CD1c-positive myeloid dendritic cell (primary cell): ENCODE data around the gene SHC1.

Experiments
- DNase-seq: peaks from one replicate; pipeline ENCODE4 v3.0.0-alpha.2; 2016; ENCODE audit errors: extremely low spot score

Gene SHC1

GRCh38 chr1:154970631-154971340 lies at the start of gene SHC1:
Gene SHC1, minus strand, starts transcription at chr1:154970747. Its CDS starts 221 bp downstream, at chr1:154970526.
- DNase-seq = peak; percentile 58

DNA sequence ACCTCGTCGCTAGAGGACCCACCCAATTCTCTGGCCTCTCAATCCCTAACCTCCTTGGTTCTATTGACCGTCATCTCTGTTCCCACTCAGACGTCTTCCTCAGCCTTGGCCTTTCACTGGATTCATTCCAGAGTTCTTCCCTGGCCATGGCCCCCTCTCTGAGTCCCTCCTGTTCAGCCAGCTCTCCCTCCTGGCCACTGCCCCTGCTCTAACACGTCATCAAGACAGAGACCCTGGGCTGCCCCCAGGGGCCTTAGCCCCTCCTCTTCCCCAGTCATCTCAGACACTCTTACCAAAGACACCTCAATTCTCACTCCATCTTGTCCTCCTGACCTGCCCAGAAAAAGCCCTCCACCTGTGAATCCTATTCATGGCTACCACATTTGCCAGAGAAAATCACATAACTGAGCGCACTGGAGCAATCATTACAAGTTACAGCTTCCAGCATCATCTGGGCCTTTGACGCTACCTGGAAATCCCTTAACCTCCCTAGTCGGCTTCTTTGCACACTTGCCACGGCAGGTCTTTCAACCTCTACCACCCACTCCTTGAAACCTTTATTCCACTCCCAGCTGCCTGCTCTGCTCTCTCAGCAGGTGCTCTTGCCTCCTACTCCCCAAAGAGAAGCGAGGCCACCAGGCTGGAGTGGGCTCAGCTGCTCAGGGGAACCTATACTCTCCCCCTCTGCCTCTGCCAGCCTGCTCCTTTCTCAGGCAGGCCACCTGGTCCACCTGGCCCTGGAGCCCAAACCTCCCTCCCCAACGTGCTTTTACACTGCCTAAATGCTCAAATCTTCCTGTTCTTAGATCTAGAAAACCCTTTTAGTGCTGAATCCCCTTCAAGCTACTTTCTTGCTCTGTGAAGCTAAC lies 49.1 kb upstream of the SHC1 start:
- DNase-seq = no peak

- DNase-seq = peak; percentile 11
Observed at GRCh38 chr1:155018617-155019348, 48.2 kb upstream of the SHC1 start.

- DNase-seq = no peak
Observed at GRCh38 chr1:155017946-155018316, 47.4 kb upstream of the SHC1 start.

DNA sequence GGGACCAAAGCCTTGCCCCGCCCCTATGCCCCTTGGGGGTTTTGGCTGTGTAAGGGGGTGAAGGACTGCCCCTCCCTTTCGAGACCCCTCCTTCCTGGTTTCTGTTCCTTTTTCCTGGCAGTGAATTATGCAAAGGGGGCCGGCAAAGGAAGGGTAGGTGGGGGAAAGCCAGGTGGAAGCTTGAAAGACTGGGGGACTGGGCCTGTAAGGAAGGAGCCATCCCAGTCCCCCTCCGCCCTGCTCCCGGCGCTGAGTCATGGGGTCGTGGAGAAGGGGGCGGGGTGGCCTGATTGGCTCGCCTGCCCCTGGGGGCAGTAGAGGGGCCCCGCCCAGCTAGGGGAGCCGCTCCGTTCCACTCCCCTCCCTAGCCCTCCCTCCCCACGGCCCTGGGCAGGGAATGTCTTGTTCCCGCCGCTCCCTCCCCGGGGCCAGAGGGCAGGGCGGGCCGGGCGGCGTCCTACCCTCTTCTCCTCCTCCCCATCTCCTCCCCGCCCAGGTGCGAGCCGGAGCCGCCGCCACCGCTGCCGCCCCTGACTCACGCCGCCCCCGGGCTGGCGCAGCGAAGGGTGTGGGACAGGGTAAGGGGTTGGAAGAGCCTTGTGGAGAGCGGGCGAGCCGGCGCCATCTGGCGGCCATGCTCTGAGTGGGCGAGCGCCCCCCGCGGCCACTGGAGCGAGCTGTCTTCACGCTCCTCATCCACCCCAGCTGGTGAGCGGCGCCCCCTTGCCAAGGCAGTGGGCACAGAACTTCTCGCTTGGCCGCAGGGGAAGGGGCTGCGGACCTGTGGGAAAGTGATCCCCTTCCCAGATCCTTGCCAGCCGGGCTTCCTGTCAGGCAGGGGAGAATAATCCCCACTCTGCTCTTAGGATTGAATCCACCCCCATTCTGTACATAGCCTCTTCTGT lies 46.7 kb upstream of the SHC1 start:
- DNase-seq = peak; percentile 86

GRCh38 chr1:155016231-155016831 lies 45.8 kb upstream of the SHC1 start:
- no peak for DNase-seq

GRCh38 chr1:155015527-155016230 lies 45.1 kb upstream of the SHC1 start:
- no peak for DNase-seq

DNA sequence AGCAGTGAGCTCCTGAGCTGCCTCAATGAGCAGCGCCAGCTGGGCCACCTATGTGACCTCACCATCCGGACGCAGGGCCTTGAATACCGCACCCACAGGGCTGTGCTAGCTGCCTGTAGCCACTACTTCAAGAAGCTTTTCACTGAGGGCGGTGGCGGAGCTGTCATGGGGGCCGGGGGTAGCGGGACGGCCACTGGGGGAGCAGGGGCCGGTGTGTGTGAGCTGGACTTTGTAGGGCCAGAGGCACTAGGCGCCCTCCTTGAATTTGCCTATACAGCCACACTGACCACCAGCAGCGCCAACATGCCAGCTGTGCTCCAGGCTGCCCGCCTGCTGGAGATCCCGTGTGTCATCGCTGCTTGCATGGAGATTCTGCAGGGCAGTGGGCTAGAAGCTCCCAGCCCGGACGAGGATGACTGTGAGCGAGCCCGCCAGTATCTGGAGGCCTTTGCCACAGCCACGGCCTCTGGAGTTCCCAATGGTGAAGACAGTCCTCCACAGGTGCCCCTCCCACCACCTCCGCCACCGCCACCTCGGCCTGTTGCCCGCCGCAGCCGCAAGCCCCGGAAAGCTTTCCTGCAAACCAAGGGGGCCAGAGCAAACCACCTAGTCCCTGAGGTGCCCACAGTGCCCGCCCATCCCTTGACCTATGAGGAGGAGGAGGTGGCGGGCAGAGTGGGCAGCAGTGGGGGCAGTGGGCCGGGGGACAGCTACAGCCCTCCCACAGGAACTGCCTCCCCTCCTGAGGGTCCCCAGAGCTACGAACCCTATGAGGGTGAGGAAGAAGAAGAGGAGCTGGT lies 44.4 kb upstream of the SHC1 start:
- no peak for DNase-seq

DNA sequence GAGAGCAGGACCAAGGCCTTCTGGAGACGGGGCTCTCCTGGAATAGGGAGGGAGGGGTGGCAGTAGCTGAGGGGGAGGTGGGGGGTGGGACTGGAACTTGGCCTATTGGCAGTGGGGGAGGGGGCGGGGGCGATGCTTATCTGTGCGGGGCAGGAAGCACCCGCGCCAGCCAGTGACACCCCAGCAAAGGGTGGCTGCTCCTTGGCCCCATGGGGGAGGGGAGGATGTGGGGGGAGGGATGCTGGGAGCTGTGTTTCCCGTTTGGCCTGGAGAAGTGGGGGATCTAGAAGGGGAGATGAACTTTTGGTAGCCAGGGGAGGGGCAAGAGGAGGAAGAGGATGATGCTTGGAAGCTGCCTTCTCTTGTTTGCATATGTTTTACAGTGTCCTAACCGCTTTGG lies 43.1 kb upstream of the SHC1 start:
- no peak for DNase-seq

- DNase-seq = peak; percentile 51
Observed at GRCh38 chr1:155012776-155013602, 42.4 kb upstream of the SHC1 start.

DNA sequence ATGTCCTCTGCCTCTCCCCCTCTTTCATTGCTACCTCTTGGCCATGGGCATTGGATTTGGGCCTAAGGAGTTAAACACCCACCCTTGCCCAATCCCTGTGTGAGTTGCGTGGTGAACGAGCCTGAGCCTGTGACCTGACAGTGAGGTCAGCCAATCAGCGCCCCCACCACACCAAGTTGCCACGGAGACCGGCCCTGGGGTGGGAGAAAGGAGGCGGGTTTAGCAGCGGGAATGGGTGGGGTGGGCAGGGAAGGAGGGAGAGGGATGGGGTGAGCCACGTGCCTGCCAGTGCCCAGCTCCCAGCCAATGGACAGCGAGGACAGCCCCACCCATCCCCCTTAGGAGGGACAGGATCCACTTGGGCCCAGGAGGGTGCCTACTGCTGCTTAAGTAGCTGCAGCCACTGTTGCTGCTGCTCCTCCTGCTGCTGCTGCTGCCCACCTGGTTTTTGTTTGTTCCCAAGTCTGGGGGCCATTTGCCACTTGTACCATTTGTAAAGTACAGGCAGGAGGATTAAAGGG lies 41.5 kb upstream of the SHC1 start:
- peak; percentile 71 for DNase-seq

DNA sequence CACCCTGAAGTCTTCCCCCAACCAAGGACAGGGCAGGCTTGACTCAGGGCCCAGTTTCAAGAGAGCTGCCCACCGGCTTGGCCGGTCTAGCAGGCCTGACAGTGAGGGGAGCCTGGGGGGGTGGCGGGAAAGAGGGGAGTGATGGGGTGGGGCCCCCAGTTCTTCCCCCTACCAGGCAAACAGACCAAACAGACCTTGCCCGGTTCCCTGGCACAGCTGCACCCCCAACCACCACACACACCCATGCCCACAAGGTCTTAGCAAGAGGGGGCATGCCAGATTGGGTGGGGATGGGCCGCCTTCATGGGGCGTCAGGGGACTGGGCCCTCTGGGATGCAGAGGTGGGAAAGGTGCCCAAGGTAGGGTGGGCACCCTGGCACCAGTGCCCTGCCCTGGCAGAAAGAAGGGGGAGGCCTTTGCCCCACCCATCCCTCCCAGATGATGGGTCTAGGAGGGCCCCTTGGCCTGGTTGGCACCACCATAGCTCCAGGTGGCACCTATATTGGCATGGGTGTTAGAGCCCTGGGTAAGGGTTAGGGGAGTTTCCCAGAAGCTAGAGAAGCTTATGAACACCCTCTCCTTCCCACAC lies 41.0 kb upstream of the SHC1 start:
- DNase-seq = no peak

DNA sequence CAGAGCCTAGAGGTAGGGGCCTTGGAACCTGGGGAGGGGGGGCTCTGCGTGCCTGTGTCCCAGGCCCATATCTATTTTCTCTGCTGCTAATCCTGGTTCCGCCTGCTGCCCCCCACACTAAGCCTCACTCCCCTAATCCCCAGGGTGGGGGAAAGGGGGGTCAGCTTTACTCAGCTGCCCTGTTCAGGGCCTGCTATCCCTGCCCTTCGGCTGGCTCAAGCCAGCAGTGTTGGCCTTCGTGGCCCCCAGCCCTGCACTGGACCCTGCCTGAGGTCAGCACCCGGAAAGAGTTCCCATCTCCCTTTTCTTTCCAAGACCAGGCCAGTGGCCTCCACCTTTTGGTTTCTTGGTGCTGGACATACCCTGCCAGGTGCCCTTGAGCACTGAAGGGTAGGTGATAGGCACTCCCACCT lies 40.5 kb upstream of the SHC1 start:
- no peak for DNase-seq

DNA sequence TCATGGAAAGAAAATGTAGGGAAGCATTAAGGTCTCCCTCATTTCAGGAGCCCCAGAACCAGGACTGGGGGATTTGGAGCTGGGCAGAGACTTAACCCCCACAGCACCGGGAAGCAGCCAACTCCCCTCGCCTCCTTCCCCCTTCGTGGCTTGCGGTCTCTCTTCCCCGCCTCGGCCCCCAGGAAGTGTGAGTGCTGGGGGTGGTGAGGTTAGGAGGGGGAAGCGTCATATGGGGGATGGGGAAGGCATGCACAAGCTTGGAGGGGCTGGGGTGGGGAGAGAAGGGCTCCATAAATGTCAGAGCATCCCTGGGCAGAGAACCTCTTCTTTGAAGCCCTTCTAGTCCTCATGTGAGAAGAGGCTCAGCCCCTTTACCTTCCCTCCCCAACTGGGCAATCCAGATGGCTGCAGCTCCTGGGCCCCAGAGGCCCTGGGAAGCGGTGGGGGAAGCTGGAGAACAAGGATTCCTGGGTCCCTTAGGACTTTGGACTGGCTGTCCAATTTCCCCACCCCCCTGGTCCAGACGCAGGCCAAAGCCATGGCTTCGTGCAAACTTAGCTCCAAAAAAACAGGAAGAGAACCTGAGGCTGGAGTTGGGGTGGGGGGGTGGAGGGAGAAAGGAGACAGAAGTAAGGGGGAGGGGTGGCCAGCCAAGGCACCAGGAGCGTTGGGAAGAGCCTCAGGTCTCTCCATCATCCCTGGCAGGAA lies 39.8 kb upstream of the SHC1 start:
- DNase-seq = peak; percentile 50

DNA sequence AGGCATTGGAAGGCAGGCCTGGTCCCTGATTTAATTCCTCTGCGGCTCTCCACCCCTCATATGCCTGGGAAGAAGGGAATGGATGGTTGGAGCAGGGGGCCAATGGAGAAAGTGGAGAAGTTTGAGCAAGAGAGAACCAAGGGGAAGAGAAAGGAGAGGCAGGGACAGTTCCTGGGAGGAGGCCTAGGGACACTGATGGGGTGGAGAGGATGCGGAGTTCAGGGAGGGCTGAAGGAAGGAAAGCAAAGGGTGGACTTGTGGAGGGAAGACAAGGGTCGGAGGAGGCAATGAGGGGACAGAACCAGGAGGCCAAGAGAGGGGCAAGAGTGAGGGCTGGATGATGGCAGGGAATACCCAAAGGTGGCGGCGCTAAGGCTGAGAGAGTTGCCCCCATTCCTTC lies 39.2 kb upstream of the SHC1 start:
- DNase-seq = no peak

- no peak for DNase-seq
Observed at GRCh38 chr1:155009221-155009711, 38.7 kb upstream of the SHC1 start.
